ENCODE data around the gene MUCL3.
"Not testable (repeated sequence)": the region's sequence is repeated elsewhere in the genome, so short reads cannot be mapped to it uniquely, and the experiment has no call there.

Gene MUCL3

GRCh38 chr6:30981942-30982772 is 41.4 kb downstream of the MUCL3 start:
- DNase-seq: no peak

DNA sequence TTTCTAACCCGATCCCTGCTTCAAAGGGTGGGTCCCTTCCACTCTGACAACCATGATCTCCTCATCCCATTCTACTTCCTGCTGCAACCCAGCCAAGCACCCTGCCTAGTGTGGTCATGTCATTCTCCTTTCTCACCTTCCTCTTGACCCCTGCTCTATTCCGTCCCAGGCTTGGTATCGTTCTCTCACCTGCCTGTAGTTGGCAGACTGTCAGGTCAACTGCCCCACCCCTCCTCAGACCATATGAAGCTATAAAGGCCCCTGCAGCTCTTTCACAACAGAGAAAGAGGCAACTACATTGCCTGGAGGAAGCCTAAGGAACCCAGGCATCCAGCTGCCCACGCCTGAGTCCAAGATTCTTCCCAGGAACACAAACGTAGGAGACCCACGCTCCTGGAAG is 42.7 kb downstream of the MUCL3 start, which contains the start of gene MUC21:
TSS of gene MUC21 (plus strand) at position 280 of the 400 bp plus-strand sequence. CDS start 241 bp downstream, outside the sequence.
- DNase-seq: no peak

GRCh38 chr6:30985490-30985889 is 44.7 kb downstream of the MUCL3 start:
- no peak for DNase-seq

- no peak for DNase-seq
These were observed 46.5 kb downstream of the MUCL3 start for GRCh38 chr6:30987304-30987703.

- DNase-seq: no peak
These were observed 47.5 kb downstream of the MUCL3 start for GRCh38 chr6:30988209-30988825.

DNA sequence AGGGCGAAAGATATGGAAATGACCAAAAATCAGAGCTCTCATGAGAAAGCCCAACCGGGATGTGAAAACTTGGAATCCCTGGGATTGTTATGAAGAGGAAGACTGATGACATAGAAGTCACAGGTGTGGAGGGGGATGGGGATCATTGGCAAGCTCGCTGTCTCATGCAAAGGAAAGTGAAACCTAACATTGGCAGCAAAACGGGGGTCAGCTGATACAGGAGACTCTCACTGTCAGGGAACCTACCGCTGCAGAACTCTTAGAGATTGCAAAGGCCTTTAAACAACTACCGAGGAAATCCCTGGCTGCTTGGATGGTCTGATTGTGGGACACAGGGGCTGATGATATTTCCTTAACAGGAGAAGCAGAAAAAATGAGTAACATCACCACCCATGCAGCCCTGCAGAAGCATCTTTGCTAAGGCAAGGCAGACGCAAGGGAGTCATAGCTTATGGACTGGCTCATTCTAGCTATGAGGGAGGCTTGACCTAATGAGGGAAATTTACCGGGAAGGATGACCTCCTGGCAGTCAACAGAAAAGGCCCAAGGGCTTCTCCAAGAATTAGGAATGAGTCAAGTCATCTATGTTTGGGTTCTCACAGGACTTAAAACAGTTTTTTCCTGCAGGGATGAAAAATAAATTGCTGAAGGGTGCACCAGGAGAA is 49.8 kb downstream of the MUCL3 start:
- no peak for DNase-seq

- no peak for DNase-seq
These were observed 51.1 kb downstream of the MUCL3 start for GRCh38 chr6:30991891-30992290.

- DNase-seq: no peak
These were observed 56.5 kb downstream of the MUCL3 start for GRCh38 chr6:30997301-30997700.

- DNase-seq: no peak
These were observed 58.0 kb downstream of the MUCL3 start for GRCh38 chr6:30998785-30999184.

- DNase-seq: not testable (repeated sequence)
These were observed 59.5 kb downstream of the MUCL3 start for GRCh38 chr6:31000067-31000860.

- DNase-seq: no peak
These were observed 60.6 kb downstream of the MUCL3 start for GRCh38 chr6:31001281-31001888.

GRCh38 chr6:31002471-31002870 is 61.7 kb downstream of the MUCL3 start:
- no peak for DNase-seq

Measured in central memory CD4-positive, alpha-beta T cell (primary cell).